Mesenchymal stem cell (in vitro differentiated cells and primary cell): ENCODE results near the gene CAMK4.

Experiments used
- DNase-seq: peaks from one replicate; pipeline ENCODE4 v3.0.0-alpha.2; 2013
- H2AFZ ChIP-seq: one replicate; pipeline ENCODE4 v1.6.1; 2013; ENCODE audit warnings: low read depth, mild to moderate bottlenecking, control low read depth, inconsistent platforms, low read length, moderate library complexity
- H2AK5ac ChIP-seq: 2 replicates; pipeline ENCODE4 v1.6.1; 2013; ENCODE audit warnings: low read length, moderate library complexity, mild to moderate bottlenecking, inconsistent platforms; ENCODE audit not compliant: severe bottlenecking
- H2BK120ac ChIP-seq: one replicate; pipeline ENCODE4 v1.6.1; 2013; ENCODE audit warnings: low read depth, mild to moderate bottlenecking, inconsistent platforms, low read length, moderate library complexity
- H2BK12ac ChIP-seq, 2 experiments: one replicate each; pipeline ENCODE4 v1.6.1; 2013; ENCODE audit warnings: inconsistent platforms in 2 of 2, low read length in 2 of 2, mild to moderate bottlenecking in 2 of 2, moderate library complexity in 2 of 2, control low read depth in 1 of 2
- H2BK15ac ChIP-seq: one replicate; pipeline ENCODE4 v1.6.1; 2013; ENCODE audit warnings: mild to moderate bottlenecking, low read depth, inconsistent platforms; ENCODE audit not compliant: poor library complexity, severe bottlenecking
- H2BK5ac ChIP-seq: 2 replicates; pipeline ENCODE4 v1.6.1; 2013; ENCODE audit warnings: low read depth, mild to moderate bottlenecking, low read length, control low read depth, inconsistent platforms; ENCODE audit not compliant: poor library complexity, severe bottlenecking
- H3K14ac ChIP-seq, 2 experiments: one replicate each; pipeline ENCODE4 v1.6.1; 2013; ENCODE audit warnings: inconsistent platforms in 2 of 2, low read length in 2 of 2, control low read depth in 1 of 2, mild to moderate bottlenecking in 1 of 2, moderate library complexity in 1 of 2
- H3K18ac ChIP-seq, 2 experiments: one replicate each; pipeline ENCODE4 v1.6.1; 2013; ENCODE audit warnings: inconsistent platforms in 2 of 2, low read length in 2 of 2, control low read depth in 1 of 2, low read depth in 1 of 2, mild to moderate bottlenecking in 1 of 2
- H3K23ac ChIP-seq, 2 experiments: one replicate each; pipeline ENCODE4 v1.6.1; 2013; ENCODE audit warnings: inconsistent platforms in 2 of 2, low read length in 2 of 2, mild to moderate bottlenecking in 2 of 2, moderate library complexity in 2 of 2, control low read depth in 1 of 2
- H3K27ac ChIP-seq: 2 replicates; pipeline ENCODE4 v1.5.1; 2013; ENCODE audit warnings: mild to moderate bottlenecking, moderate library complexity, low read length, control low read depth, inconsistent platforms; ENCODE audit not compliant: poor library complexity, severe bottlenecking
- H3K27me3 ChIP-seq, 2 experiments: 2 replicates each; pipeline versions ENCODE4 v1.6.1 to v1.7.0; 2013; ENCODE audit warnings: low read length in 2 of 2, mild to moderate bottlenecking in 2 of 2, moderate library complexity in 2 of 2, control low read depth in 1 of 2, inconsistent platforms in 1 of 2; ENCODE audit not compliant: control insufficient read depth in 1 of 2, insufficient read depth in 1 of 2
- H3K36me3 ChIP-seq, 2 experiments: 2 replicates each; pipeline versions ENCODE4 v1.6.1 to v1.7.0; 2013; ENCODE audit warnings: low read length in 2 of 2, control low read depth in 1 of 2, inconsistent platforms in 1 of 2, low read depth in 1 of 2, mild to moderate bottlenecking in 1 of 2; ENCODE audit not compliant: insufficient read depth in 2 of 2, control insufficient read depth in 1 of 2
- H3K4ac ChIP-seq, 2 experiments: one replicate each; pipeline ENCODE4 v1.6.1; 2013; ENCODE audit warnings: inconsistent platforms in 2 of 2, low read length in 2 of 2, mild to moderate bottlenecking in 2 of 2, moderate library complexity in 2 of 2, control low read depth in 1 of 2, low read depth in 1 of 2
- H3K4me1 ChIP-seq: 2 replicates; pipeline ENCODE4 v1.6.1; 2013; ENCODE audit warnings: low read depth, low read length, control low read depth; ENCODE audit not compliant: control insufficient read depth, insufficient read depth
- H3K4me2 ChIP-seq: 2 replicates; pipeline ENCODE4 v1.6.1; 2013; ENCODE audit warnings: low read length, mild to moderate bottlenecking, inconsistent platforms; ENCODE audit not compliant: poor library complexity, severe bottlenecking
- H3K4me3 ChIP-seq, 2 experiments: 2 replicates each; pipeline versions ENCODE4 v1.5.1 to v1.7.0; 2013; ENCODE audit warnings: low read length in 2 of 2, mild to moderate bottlenecking in 2 of 2, control low read depth in 1 of 2, low read depth in 1 of 2; ENCODE audit not compliant: insufficient read depth in 1 of 2
- H3K79me1 ChIP-seq: replicated peaks from 2 replicates; pipeline ENCODE4 v1.6.1; 2013; ENCODE audit warnings: mild to moderate bottlenecking, control low read depth, low read length, inconsistent platforms; ENCODE audit not compliant: poor library complexity, severe bottlenecking
- H3K9ac ChIP-seq: 2 replicates; pipeline ENCODE4 v1.7.0; 2013; ENCODE audit warnings: mild to moderate bottlenecking, low read length, moderate library complexity
- H3K9me3 ChIP-seq: 2 replicates; pipeline ENCODE4 v1.7.0; 2013; ENCODE audit warnings: mild to moderate bottlenecking, low read length; ENCODE audit not compliant: control insufficient read depth
- H4K8ac ChIP-seq: one replicate; pipeline ENCODE4 v1.6.1; 2013; ENCODE audit warnings: inconsistent platforms, mild to moderate bottlenecking, low read length, moderate library complexity
- H4K91ac ChIP-seq: one replicate; pipeline ENCODE4 v1.6.1; 2013; ENCODE audit warnings: mild to moderate bottlenecking, low read length, inconsistent platforms
- WGBS: methylation state at CpG from one replicate; pipeline ENCODE4 v1.1.7; 2013; ENCODE audit warnings: mixed read lengths; 5-methylcytosine and 5-hydroxymethylcytosine counted together

Gene CAMK4

DNA sequence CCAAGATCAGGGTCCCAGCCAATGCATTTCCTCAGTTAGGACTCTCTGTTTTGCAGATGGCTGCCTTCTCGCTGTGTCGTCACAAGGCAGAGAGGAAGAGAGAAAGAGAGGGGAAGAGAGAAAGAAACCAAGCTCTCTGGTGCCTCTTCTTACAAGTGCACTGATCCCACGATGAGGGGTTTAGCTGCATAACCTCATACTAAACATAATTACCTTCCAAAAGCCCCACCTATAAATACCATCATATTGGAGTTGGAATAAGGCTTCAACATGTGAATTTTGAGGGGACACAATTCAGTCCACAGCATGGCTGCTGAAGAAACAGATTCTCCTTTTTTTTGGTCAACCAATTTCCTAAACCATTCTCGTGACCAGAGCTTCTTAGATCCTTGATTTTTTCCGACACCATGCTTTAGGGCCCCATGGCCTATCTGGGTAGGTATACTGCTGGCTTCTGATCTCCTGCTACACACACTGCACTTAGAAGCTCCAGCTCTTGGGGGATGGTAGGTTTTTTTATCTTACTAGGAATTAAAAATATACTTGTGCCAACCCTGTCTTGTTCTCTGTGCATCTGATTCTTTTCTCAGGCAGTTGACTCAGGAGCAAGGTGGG is 5.1 kb downstream of the CAMK4 start:
- Histone ChIP-seq H3K27ac (no peak overlapping the region), H2AFZ (no peak overlapping the region)

DNA sequence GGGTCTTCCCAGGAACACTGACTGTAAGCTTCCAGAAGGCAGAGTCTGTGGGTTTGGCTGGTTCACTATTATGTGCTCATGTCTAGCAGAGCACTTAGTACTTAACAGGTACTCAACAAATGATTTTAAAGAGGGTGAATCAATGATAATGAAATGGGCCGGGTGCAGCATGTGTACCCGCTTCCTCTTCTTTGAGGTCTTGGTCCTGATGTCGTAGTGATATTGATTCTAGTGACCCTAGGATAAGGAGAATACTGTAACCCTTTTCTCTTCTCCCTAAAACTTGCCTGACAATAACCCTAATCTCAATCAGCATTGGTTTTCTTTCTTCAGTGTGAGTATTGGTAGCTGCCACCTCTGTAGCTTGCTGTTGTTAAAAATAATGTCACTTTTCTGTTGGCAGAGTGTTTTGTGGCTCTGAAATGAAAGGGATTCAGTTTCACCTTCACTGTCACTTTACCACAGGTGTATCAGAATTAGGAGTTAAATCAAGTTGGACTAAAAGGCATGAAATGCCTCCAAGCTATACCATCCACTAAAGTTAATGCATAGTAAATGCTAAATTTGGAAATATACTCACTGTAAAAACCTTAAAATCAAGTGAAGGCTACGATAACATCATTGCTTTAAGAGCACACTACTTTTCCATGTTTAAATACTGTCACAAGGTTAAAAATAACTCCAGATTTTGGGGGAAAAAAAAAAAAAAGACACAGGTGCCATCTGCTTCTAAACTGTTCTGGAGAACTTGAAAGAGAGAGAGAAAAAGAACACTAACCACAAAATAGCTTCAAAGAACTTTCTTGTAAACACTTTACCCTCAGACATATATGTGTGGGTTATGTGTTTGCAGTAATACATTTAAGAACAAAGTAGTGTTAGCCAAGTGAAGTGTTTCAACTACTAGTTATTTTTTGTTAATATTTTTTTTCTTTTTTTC is 6.0 kb downstream of the CAMK4 start:
- Histone ChIP-seq H3K9me3 (no peaks in the 10 kb centered on the region), H4K91ac (no peak overlapping the region), H2BK15ac (no peak overlapping the region), H3K14ac (no peak overlapping the region), H3K4ac (no peak overlapping the region), H2BK120ac (no peak overlapping the region), H3K4me1 (no peaks in the 10 kb centered on the region), H3K23ac (peak overlapping the region in 1 of 2 experiments; percentile 79), H4K8ac (no peak overlapping the region), H2AFZ (no peak overlapping the region), H3K36me3 (no peaks in the 10 kb centered on the region), H3K27me3 (peaks cover 0 to 14% of the 10 kb centered on the region in 2 experiments), H2AK5ac (no peak overlapping the region), H3K79me1 (no peaks in the 10 kb centered on the region), H3K27ac (no peak overlapping the region), H2BK5ac (no peak overlapping the region), H3K4me3 (no peak overlapping the region), H3K9ac (no peak overlapping the region), H3K18ac (peak overlapping the region in 1 of 2 experiments; percentile 21), H2BK12ac (no peak overlapping the region), H3K4me2 (no peak overlapping the region)
- WGBS: no CpG with 5 or more reads among the region's 4 CpGs
- no peak for DNase-seq

More for the DNA sequence above, 5.1 kb downstream of the CAMK4 start:
- Histone ChIP-seq H2BK120ac (no peak overlapping the region), H3K4me2 (no peak overlapping the region), H4K91ac (no peak overlapping the region), H3K18ac (no peak overlapping the region), H3K4ac (no peak overlapping the region), H2BK15ac (no peak overlapping the region), H3K4me3 (no peak overlapping the region), H2AK5ac (no peak overlapping the region), H4K8ac (no peak overlapping the region), H3K23ac (no peak overlapping the region), H3K9me3 (no peaks in the 10 kb centered on the region), H3K36me3 (no peaks in the 10 kb centered on the region), H2BK12ac (no peak overlapping the region), H3K9ac (no peak overlapping the region), H3K4me1 (peaks cover 5% of the 10 kb centered on the region), H3K14ac (no peak overlapping the region), H3K79me1 (no peaks in the 10 kb centered on the region), H2BK5ac (no peak overlapping the region), H3K27me3 (peaks cover 0 to 17% of the 10 kb centered on the region in 2 experiments)
- no peak for DNase-seq
- 95% methylated on average over 5 of the region's 5 CpGs for WGBS

DNA sequence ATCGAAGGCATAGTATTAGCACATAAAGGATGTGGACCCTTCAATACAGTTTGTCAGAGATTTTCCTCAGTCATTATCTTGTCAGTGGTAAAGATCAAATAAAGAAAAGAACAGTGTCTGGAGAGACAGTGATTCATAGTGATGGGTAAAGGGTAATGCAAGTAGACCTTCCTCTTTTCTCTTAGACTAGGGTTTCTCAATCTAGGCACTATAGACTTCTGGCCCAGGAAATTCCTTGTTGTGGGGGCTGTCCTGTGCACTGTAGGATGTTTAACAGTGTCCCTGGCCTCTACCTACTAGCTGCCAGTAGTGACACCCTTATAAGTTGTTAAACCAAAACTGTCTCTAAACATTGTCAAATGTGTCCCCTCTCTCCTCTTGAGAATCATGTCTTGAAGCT is 6.9 kb downstream of the CAMK4 start:
- H3K4ac ChIP-seq: no peak overlapping the region
- no peak overlapping the region for H4K8ac ChIP-seq
- no peak overlapping the region for H3K4me2 ChIP-seq
- no peak overlapping the region for H2BK12ac ChIP-seq
- H3K36me3 ChIP-seq: no peaks in the 10 kb centered on the region
- H3K9me3 ChIP-seq: no peaks in the 10 kb centered on the region
- WGBS: 100% methylated on average over 1 of the region's 1 CpG
- DNase-seq: no peak
- H2BK15ac ChIP-seq: no peak overlapping the region
- H3K27ac ChIP-seq: no peak overlapping the region
- no peaks in the 10 kb centered on the region for H3K79me1 ChIP-seq
- no peak overlapping the region for H3K9ac ChIP-seq
- no peak overlapping the region for H2AFZ ChIP-seq
- H3K23ac ChIP-seq: no peak overlapping the region
- H3K27me3 ChIP-seq: peaks cover 0 to 9% of the 10 kb centered on the region in 2 experiments
- no peak overlapping the region for H4K91ac ChIP-seq
- H2BK5ac ChIP-seq: no peak overlapping the region
- no peak overlapping the region for H2BK120ac ChIP-seq
- no peaks in the 10 kb centered on the region for H3K4me1 ChIP-seq
- no peak overlapping the region for H2AK5ac ChIP-seq
- no peak overlapping the region for H3K18ac ChIP-seq
- H3K4me3 ChIP-seq: no peak overlapping the region
- H3K14ac ChIP-seq: no peak overlapping the region

- Histone ChIP-seq H4K8ac (no peak overlapping the region), H4K91ac (no peak overlapping the region), H2AK5ac (no peak overlapping the region), H3K79me1 (no peaks in the 10 kb centered on the region), H3K4ac (no peak overlapping the region), H3K27me3 (peaks cover 0 to 4% of the 10 kb centered on the region in 2 experiments), H2BK15ac (no peak overlapping the region), H3K27ac (no peak overlapping the region), H3K9ac (no peak overlapping the region), H2AFZ (no peak overlapping the region), H3K9me3 (no peaks in the 10 kb centered on the region), H3K4me3 (no peak overlapping the region), H3K4me2 (no peak overlapping the region), H3K14ac (no peak overlapping the region), H3K4me1 (no peaks in the 10 kb centered on the region), H3K36me3 (no peaks in the 10 kb centered on the region), H3K23ac (no peak overlapping the region), H2BK120ac (no peak overlapping the region), H3K18ac (no peak overlapping the region), H2BK5ac (no peak overlapping the region), H2BK12ac (no peak overlapping the region)
- 80% methylated on average over 1 of the region's 1 CpG for WGBS
- DNase-seq: no peak
These were observed 8.3 kb downstream of the CAMK4 start for GRCh38 chr5:111232311-111233051.
